HG03354 (cell line): Measurements from ENCODE around the gene NEAT1.

Experiments used
- ATAC-seq: cut with Tn5 transposase; IDR thresholded peaks from one replicate; pipeline ENCODE4 v1.9.1; 2021; ENCODE audit warnings: mild to moderate bottlenecking; ENCODE audit not compliant: unreplicated experiment, poor library complexity, severe bottlenecking

The NEAT1 gene

DNA sequence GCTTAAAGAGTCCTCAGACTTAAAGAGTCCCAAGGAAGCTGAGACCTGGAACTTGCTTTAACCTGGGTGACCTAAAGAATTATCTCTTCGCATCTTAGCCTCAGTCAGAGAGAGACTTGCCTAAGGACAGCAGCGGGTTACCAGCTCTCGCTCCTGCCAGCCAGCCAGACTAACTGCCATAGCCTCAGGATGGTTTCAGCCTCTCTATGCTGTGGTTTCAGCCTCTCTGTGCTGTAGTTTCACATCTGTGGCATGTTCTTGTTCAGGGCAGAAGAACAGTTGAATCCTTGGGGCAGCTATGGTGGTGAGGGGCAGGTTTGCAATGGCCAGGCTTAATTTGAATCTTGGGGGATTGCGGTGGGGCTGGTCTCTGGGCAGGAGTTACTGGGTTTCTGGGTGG is 33.9 kb upstream of the NEAT1 start:
- no peak for ATAC-seq

DNA sequence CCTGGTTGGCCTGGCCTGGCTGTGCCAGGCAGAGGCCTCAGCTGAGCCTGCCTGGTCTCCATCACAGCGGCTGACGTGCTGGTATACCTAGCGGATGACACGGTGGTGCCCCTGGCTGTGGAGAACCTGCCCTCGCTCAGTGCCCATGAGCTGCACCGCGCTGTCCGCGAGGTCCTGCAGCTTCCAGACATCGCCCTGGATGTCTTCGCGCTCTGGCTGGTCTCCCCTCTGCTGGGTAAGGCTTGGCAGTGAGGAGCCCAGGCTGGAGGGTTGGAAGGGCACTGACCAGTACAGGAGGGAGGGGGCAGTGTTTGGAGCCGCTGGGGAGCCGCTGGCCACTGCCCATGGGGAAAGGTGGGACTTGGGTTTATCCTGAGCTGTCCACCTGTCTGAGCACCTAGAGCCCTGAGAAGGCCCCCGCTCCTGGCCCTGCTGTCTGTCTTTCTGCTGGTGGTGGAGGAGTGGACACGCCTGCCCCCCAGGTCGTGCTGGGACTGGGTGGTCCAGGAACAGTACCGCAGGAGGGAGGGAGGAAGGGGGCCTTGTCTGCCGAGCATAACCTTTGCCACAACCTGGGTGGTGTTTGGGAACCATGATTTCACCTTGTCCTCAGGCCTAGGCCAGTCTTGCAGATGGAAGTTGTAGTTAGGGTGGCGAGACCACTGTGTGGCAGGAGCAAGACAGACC is 33.2 kb upstream of the NEAT1 start:
- no peak for ATAC-seq

DNA sequence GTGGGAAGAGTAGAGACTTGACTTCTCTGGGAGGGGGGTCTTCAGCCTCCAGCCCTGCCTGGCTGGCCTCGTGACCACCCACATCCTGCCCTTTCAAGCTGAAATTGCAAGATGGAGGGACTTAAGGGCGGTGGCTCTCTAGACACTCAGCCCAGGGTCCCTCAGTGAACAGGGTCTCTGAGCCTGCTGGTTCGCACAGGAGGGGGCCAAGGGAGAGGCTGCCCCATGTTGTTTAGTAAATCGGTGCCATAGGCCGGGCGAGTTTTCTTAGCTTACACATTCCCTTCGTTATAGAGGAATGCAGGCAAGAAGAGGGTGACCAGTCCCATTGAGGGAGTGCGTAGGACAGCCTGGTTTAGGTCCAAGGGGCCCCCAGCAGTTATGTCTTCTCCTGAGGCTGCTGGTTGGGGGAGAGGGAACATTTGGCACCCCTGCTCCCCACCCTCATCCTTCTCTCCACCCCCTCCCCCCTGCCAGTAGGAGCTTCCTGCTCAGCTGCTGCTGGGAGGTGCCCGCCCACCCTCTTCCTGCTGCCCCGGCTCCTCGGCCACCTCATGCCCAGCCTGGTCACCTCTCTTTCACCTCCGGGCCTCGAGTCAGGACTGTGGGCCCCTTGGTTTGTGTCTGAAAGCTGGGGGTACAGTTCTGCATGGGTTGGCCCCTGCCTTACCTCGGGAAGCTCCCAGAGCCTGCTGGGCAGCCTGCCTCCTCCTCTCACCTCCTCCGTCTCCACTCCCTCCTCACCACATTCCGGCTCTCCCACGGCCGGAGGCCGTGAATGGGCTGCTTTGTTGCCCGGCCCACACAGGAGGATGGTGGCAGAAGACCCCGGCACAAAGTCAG is 32.3 kb upstream of the NEAT1 start:
- ATAC-seq, result no peak

DNA sequence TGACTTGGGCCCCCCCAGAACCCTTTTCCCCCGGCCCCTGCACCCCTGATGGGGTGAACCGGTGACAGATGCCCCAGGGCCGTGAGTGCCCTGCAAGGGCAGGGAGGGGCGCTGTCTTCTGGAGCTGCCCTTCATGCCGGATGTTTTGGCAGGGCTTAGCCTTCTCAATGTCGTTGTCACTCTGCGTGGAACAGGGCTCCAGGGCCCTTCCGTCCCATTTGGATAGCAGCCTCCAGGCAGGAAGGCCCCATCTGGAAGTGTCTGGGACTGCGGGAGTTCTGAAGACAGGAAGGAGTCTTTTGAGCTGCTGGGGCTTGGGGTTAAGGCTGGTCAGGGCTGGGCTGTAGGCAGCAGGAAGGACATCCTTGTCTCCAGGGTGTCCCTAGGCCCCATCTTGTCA is 31.6 kb upstream of the NEAT1 start:
- no peak for ATAC-seq

DNA sequence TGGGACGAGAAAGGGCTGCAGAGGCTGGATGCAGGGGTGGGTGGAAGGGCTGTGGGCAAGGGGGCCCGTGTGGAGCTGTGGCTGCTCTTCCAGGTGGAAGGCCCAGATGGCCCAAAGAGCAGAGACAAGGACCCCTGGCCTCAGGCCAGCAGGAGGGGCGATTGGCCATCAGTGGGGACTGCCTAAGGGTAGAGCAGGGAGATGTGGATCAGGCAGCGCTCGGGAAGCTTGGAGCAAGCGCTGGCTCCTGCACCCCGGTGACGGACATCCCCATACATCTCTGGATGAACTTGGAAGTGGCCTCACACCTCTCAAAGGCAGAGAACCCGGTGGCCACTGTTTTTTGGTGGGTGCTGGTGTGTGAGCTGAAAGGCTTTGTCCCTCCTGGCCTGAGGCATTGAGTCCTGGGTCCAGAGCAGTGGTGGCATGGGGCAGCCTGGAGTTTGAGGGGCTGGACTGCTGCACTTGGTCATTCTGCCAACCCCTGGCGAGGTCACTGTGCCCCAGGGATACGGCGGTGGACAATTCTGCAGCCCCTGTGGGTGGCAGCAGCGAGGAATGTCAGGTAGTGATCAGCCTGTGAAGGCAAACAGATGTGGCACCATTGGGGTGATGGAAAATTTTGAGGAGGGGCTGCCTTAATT is 30.3 kb upstream of the NEAT1 start:
- no peak for ATAC-seq

DNA sequence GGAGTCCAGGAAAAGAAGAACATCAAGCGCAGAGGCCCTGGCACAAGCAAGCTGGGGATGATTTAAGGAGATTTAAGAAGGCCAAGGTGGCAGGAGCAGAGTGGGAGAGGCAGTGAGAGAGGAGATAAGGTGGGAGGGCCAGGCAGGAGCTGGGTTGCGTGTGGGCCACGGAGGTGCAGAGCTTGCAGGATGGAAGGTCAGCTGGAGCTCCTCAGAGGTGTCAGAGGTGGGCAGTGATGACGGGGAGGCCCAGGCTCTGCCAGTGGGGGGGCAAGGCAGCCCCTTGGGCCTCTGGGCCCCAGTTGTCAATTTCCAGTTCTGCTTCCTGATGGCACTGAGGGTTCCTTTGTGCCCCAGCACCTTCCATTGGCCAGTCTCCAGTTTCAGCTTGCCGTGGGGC is 29.7 kb upstream of the NEAT1 start:
- ATAC-seq, result no peak

DNA sequence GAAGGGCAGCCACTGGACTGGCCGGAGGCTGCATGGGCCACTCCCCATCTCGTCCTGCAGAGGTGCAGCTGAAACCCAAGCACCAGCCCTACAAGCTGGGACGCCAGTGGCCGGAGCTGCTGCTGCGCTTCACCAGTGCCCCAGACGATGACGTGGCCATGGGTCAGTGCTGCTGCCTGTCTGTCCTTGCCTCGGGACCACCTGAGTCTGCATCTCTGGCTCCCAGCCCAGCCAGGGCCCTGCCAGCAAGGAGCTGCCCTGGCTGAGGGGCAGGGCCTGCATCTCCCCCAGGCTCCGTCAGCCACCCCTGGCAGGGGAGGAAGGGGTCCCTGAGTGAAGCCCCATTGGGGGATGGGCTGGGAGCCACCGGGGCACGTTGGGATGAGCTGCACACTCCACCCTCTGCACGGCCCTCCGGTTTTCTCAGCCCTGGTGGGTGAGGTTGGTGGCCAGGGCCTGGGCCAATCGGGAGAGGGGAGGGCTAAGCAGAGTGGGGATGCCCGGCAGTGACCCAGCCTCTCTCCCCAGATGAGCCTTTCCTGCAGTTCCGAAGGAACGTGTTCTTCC is 29.0 kb upstream of the NEAT1 start:
- no peak for ATAC-seq

DNA sequence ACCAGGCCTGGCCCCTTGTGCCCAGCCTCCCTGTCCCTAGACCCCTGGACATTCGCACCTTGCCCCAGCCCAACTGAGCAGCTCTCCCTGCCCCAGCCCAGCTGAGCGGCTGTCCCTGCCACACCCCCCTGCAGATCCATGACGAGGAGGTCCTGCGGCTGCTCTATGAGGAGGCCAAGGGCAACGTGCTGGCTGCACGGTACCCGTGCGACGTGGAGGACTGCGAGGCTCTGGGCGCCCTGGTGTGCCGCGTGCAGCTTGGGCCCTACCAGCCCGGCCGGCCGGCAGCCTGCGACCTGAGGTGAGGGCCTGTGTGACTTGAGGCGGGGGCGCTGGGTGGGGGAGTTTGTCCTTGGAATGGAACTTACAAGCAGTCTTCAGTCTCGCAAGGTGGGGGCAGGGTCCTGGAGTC is 28.5 kb upstream of the NEAT1 start:
- ATAC-seq, result no peak

DNA sequence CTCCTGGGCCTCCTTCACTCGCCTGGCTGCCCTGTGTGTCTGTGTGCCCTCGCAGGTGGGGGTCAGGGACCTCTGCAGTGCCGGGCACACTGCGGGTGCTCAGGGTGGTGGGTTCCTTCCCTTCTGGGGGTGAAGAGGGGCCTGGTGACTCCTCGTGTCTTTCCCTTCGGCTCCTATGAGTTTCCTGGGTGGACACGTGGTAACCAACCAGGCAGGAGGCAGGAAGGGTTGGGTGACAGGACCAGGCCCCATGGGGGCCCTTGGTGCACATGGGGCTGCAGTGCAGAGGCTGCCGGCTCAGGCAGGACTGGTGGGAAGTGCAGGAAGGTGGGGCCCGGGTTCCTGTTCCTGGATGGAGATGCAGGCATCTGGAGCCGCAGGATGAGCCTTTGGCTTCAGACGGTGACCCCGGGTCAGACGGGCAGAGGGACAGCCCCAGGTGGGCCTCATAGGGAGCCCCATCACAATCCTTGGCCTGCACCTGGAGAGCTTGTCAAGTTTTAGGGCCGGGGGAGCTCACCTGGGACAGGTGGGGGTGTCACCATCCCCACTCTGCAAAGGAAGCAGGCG is 26.6 kb upstream of the NEAT1 start:
- no peak for ATAC-seq

DNA sequence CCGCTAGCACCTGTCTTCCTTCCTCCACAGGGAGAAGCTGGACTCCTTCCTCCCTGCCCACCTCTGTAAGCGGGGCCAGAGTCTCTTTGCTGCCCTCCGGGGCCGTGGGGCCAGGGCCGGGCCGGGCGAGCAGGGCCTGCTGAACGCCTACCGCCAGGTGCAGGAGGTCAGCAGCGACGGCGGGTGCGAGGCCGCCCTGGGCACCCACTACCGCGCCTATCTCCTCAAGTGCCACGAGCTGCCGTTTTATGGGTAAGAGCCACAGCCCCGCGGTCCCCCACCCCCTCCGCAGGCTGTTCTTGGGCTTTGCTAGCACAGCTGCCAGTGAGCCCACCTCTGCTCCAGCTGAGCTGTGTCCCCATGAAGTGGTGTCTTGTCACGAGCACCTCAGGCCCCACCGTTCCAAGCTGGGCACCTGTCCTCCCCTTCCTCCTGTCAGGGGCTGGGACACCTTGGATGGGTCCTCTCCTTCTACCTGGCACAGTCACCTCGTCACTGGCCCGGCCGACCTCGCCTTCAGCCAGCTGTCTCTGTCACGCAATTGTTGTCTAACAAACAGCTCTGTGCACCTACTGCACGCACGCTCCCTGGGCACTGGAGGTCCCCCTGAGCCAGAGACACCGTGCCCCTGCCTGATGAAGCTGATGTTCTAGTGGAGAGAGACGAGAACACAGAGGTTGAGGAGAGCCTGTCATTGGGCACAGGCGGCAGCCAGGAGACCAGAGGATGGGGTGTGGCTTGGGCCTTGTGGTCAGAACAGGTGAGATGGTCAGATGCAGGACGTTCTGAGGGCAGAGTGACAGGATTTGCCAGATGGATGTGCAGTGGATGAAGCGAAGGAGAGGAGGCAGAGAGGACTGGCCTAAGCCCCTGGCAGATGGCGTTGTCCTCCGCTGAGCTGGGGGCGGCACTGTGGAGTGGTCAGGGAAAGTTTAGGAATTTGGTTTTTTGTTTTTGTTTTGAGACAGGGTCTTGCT is 25.5 kb upstream of the NEAT1 start:
- ATAC-seq, result no peak

DNA sequence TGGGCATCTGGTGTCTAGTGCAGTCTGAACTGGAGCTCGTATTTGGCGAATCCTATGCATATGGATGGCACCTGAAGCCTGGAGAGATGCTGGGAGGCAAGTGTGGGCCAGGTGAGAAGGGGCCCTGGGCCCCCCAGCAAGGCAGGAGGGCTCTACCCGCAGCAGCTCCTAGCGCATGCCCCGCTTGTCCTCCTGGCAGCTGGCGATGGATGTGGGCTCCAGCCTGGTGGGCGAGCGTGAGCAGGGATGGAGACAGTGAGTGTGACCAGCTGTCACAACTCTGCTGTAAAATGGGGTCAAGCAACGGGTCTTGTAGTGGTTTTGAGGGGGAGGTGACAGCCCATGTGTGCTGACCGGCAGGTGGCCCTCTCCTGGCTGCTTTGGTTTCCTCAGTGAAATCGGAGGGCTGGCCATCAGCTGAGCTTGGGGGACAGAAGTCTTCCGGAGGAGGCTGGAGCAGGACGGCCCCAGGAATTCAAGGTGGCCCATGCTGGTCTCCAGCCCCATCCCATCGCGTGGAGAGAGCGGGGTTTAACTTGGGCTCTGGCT is 24.2 kb upstream of the NEAT1 start:
- ATAC-seq, result no peak

DNA sequence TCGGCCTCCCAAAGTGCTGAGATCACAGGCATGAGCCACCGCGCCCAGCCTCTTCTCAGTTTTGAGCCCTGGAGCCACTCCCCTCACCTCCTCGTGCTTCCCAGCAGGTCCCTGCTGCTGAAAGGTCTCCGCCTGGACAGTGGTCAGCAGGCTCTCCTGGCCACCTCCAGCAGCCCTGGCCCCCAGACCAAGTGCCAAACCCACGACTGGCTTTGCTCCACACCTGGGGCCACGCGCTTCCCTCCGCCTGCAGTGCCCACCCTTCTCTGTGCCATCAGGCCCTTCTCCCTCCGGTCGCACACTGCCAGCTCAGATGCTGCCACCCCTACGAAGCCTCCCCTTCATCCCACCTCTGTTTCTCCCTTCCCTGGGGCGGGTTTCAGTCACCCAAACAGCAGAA is 23.3 kb upstream of the NEAT1 start:
- ATAC-seq, result no peak

DNA sequence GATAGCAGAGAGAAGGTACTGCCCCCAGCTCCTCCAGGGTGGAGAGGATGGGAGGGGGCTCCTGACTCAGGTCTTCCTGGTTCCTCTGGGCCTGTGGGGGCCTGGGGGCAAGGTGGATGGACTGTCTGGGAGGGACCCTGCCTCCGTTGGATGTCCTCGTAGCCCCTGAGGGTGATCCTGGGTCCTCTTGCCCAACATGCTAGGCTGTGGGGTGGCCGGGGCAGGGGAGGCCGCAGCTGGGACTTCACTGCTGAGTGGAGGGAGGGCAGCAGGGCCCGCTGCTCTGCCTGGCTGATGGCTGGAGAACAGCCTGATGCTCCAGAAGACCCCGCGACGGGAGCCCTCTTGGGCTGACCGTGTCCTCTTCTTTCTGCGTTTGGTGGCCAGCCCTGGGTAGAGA is 22.8 kb upstream of the NEAT1 start:
- ATAC-seq, result no peak

DNA sequence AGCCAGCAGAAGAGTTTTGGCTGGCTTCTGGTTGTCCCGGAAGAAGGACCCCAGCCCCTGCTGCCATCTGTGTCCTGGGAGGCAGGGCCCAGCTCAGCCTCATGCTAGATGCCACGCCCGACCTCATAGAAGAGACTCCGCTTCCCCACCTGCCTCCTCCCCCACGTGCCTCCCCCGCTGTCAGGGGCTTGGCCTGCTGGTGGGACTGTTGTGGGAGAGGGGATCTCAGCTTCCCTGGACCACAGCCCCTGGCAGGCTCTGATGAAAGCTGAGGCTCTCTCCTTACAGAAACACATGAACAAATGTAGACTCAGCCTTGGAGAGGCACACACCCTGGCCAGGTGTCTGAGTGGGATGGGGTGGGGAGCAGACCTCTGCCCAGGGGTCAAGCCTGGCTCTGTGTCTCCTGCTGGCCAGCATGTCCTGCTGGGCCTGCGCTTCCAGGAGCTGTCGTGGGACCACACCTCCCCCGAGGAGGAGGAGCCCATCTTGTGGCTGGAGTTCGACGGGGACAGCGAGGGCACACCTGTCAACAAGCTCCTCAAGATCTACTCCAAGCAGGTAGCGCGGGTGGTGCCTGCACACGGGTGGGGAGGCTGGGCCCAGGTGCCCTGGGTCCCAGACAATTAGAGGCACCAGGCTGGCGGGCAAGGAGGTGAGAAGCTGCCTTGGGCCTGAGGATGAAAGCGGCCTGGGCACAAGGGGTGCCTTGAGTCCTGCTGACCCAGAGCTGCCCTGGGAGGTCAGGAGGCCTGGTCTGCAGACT is 22.1 kb upstream of the NEAT1 start:
- ATAC-seq, result no peak

DNA sequence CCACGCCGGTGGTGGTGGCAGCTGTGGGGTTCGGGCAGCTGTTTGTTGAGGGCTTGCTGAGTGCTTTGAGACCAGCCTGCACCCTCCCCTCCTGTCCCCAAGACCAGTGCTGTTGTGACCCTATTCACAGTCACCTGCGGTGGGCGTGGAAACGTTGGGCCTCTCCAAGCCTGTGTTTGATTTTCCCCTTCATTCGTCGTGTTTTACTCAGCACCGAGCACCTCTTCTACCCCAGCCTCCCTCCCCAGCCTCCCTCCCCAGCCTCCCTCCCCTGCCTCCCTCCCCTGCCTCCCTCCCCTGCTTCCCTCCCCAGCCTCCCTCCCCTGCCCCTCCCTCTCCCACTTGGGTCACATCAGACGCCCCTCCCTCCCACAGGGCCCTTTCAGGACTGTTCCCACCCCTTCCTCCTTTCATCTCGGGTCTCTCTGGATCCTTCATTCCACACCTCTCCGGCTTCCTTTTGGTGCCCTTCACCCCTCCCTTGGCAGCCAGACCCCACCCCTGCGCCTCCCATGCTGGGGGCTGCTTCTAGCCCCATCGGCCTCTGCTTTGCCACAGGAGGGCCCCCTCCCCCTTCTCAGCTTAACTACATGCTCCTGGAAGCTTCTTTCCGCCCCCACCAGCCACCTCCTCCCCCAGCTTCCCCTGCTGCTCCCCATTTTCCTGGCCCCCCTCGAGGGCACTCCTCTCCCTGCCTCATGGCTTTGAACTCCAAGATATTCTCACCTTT is 21.4 kb upstream of the NEAT1 start:
- ATAC-seq, result no peak

DNA sequence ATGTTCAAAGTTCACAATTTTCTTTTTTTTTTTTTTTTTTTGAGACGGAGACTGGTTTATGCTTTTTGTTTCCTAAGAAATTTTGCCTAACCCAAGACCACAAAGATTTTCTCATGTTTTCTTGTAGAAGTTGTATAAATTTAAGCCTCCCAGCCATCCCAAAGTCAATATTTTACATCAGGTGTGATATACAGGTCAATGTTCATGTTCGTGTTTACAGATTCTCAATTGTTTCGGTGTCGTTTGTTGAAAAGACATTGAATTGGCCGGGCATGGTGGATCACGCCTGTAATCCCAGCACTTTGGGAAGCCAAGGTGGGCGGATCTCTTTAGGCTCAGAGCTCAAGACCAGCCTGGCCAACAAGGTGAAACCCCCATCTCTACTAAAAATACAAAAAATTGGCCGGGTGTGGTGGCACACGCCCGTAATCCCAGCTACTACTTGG is 20.8 kb upstream of the NEAT1 start:
- ATAC-seq, result no peak

DNA sequence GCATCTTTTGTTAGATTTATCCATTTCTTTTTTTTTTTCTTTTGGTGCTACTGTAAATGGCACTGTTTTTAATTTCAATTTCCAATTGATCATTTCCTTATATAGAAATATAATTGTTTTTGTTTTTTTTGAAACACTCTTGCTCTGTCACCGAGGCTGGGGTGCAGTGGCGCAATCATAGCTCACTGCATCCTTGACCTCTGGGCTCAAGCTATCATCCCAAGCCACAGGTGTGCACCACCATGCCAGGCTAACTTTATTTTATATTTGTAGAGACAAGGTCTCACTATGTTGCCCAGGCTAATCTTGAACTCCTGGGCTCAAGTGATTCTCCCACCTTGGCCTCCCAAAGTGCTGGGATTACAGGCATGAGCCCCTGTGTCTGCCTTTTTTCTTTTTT is 19.8 kb upstream of the NEAT1 start:
- no peak for ATAC-seq
